ENCODE results near the gene MSI2.

The MSI2 gene

DNA sequence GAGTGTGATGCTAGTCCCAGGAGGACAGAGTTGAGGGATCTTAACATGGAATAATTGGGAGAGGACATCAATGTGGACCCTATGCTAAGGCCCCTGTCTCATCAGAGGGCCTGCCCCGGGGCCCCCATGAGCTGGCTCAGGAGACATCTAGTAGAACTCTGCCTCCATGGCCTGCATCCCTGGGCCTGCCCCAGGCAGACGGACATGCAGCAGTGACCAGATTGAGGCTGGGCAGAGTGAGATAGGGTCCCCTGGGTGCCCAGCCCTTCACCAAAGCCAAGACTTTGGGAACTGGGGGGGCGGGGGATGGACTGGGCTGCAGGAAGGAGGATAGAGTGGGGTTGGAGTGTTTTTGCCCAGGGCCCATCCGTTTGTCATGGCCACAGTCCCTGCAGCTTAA, 373.6 kb downstream of the MSI2 start:
- Mint-ChIP-seq H3K4me1 (peaks cover 46% of the 10 kb centered on the region), H3K4me3 (peak overlapping the region; percentile 18), H3K27me3 (no peaks in the 10 kb centered on the region), H3K27ac (peak overlapping the region; percentile 53), H3K9me3 (peaks cover 4% of the 10 kb centered on the region), H3K36me3 (peaks cover 26% of the 10 kb centered on the region)
- ATAC-seq (ENCODE audit: low read depth): no peak
- no peak for DNase-seq (ENCODE audit: low spot score in 2 of 2)

DNA sequence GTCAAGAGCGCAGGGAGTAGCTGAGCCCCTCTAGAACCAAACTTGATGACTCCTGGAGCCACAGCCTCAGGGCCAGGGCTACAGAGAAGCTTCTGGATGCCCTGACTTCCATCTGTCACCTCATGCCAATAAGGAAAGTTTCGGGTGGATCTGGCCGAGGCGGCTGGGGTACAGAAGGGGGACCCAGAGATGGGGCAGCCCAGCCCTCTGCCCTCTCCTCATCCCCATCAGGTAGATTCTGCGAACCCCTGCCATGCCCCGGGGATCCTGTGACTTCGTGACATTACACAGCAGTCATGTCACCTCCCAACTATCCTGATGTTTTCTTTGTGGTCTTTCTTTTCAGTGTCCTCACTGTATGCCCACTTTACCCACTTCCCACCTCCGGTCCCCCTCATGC, 374.4 kb downstream of the MSI2 start:
- no peak for ATAC-seq (ENCODE audit: low read depth)
- Mint-ChIP-seq H3K27ac (peak overlapping the region; percentile 22), H3K4me3 (no peak overlapping the region), H3K36me3 (peaks cover 26% of the 10 kb centered on the region), H3K27me3 (no peaks in the 10 kb centered on the region), H3K9me3 (peaks cover 4% of the 10 kb centered on the region), H3K4me1 (peaks cover 44% of the 10 kb centered on the region)
- DNase-seq (ENCODE audit: low spot score in 2 of 2): no peak

DNA sequence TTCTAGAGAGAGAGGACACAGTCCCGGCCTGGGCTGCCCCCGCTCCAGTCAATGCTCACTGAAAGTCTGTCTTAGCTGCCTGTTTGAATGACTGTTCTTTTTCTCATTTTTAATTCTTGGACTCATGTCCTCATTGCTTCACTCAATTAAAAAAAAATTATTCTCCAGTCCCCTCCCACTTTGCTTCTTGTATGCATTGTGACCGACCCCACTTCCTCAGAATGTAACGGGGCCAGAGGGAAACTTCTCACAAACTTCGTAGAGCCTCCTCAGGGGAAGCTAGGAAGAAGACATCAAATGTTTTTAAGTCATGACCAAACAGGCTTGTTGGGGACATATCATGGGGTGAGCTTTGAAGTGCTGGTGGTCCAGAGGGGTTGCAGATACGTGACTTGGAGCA, 375.5 kb downstream of the MSI2 start:
- no peak for DNase-seq (ENCODE audit: low spot score in 2 of 2)
- H3K27me3 Mint-ChIP-seq: no peaks in the 10 kb centered on the region
- peak overlapping the region; percentile 22 for H3K27ac Mint-ChIP-seq
- peaks cover 4% of the 10 kb centered on the region for H3K9me3 Mint-ChIP-seq
- ATAC-seq (ENCODE audit: low read depth): no peak
- H3K4me3 Mint-ChIP-seq: no peak overlapping the region
- H3K36me3 Mint-ChIP-seq: peaks cover 28% of the 10 kb centered on the region
- H3K4me1 Mint-ChIP-seq: peaks cover 52% of the 10 kb centered on the region

DNA sequence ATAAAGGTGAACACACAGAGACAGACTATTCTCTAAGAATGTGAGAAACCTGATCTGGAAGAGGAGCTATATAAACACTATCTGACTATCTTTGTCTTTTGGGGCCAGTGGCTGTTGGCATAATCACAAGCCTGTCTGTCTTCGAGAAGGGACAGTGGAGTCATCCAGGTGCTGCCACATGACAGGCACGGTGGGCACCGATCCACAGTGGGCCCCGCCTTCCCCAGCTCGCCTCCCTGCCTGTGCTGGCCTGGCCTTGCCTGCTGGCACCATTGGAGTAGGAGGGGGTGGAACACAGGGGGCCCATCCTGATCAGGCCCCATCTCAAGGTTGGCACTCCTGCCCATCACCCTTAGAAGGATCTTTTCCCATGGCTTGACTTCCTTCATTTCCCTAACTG, 376.0 kb downstream of the MSI2 start:
- peaks cover 4% of the 10 kb centered on the region for H3K9me3 Mint-ChIP-seq
- peaks cover 28% of the 10 kb centered on the region for H3K36me3 Mint-ChIP-seq
- no peak for DNase-seq (ENCODE audit: low spot score in 2 of 2)
- peak overlapping the region; percentile 22 for H3K27ac Mint-ChIP-seq
- H3K4me1 Mint-ChIP-seq: peaks cover 54% of the 10 kb centered on the region
- no peak overlapping the region for H3K4me3 Mint-ChIP-seq
- H3K27me3 Mint-ChIP-seq: no peaks in the 10 kb centered on the region
- ATAC-seq (ENCODE audit: low read depth): no peak

DNA sequence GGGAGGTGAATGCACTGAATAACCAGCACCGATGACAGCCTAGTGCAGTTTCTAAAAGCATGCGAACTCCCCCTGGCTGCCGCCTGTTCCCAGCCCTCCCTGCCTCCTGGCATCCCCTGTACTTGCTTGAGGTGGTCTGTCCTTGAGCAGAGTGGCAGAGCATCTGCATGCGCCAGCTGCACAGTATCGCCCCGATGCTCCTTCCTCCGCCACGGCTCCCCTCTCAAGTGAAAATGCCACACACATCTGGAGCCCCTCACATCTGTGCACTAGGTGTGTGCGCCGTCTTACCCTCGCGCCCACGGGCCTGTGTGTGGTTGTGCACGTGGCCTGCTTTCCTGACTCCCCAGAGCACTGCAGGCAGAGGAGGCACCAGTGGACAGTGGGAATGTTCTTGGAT, 376.9 kb downstream of the MSI2 start:
- DNase-seq (ENCODE audit: low spot score in 2 of 2) (no peak), ATAC-seq (ENCODE audit: low read depth) (no peak)
- Mint-ChIP-seq H3K36me3 (peaks cover 26% of the 10 kb centered on the region), H3K27ac (peak overlapping the region; percentile 78), H3K9me3 (peaks cover 4% of the 10 kb centered on the region), H3K27me3 (no peaks in the 10 kb centered on the region), H3K4me3 (no peak overlapping the region), H3K4me1 (peaks cover 53% of the 10 kb centered on the region)

DNA sequence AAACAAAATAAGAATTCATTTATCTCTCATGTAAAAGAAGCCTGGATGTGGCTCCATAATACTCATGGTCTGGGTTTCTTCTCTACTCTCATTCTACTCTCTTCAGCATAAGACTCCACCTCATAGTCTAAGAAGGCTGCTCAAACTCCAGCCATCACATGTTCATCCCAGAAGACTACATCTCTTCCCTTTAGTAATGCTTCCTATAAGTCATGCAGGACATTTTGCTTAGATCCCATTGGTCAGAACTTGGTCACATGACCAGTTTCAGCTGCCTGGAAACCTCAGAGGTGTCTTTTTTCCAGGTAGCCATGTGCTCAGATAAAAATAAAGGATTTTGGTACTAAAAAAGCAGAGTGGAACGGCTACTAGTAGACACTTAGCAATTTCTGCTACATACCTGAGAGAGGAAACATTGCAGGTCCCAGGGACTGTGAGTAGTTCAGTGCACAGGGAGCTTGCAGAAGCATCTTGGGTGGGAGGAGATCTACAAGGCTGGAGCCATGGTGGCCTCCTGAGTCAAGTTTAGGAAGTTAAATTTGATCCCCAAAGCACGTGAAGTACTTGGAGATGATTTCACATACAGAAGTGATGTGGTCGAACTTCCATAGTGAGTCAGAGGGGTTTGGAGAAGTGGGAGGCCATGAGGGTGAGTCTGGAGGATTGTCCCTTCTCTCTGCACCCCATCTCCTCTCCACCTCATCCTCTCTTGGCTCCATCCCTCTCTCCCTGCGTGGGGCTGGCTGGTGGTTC, 378.6 kb downstream of the MSI2 start:
- no peak for DNase-seq (ENCODE audit: low spot score in 2 of 2)
- no peak overlapping the region for H3K4me3 Mint-ChIP-seq
- no peak overlapping the region for H3K27ac Mint-ChIP-seq
- no peaks in the 10 kb centered on the region for H3K27me3 Mint-ChIP-seq
- H3K4me1 Mint-ChIP-seq: peaks cover 40% of the 10 kb centered on the region
- ATAC-seq (ENCODE audit: low read depth): no peak
- peaks cover 4% of the 10 kb centered on the region for H3K9me3 Mint-ChIP-seq
- H3K36me3 Mint-ChIP-seq: peaks cover 28% of the 10 kb centered on the region

DNA sequence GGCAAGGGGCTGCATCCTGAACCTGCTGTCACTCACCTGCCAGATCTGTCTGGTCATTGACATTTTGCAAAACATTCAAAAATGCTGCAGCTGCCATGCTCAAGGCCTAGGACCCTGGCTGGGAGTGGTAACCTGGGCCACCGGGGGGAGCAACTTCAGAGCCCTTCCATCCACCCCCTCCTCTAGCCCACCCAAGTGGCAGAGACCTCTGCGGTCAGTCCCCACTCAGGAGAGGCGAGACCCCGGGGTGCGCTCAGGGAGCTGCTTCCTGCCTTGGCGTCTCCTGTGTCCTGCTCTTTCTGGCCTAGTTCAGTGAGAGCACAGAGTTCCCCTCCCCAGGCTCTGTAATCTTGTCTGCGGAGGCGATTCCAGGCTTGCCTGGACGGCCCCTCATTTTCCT, 380.0 kb downstream of the MSI2 start:
- Mint-ChIP-seq H3K27ac (peak overlapping the region; percentile 74), H3K27me3 (no peaks in the 10 kb centered on the region), H3K4me1 (peaks cover 33% of the 10 kb centered on the region), H3K36me3 (peaks cover 32% of the 10 kb centered on the region), H3K9me3 (peaks cover 4% of the 10 kb centered on the region), H3K4me3 (no peak overlapping the region)
- no peak for ATAC-seq (ENCODE audit: low read depth)
- no peak for DNase-seq (ENCODE audit: low spot score in 2 of 2)

DNA sequence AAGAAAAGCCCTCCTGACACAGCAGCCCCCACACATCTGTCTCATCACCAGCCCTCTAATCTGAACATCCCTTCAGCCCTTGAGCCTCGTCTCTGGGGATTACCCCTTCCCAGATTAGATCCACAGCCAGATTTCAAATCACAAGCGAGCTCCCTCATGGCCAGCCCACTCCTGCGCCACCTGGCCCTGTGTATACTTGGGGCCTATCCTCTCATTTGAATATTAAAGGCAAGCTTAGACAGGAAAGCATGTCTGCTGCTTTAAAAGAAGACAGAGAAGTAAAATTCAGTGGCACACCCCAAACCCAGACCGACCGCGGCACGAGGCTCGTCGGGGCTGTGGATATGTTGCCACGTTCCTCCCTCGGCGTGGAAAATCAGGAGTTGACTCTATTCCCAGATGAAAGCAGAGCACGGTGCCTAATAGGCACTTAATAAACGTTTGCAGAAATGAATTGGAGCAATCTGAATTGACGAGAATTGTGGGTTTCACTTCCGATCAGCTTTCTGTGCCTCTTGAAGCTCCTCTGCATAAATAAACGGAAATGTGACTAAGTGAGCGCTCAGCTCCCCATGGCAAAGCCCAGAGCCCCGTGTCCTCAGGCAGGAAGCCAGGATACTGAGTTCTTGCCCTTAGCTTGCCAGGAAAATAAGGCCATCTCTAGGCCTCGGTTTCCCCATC, 380.8 kb downstream of the MSI2 start:
- DNase-seq (ENCODE audit: low spot score in 2 of 2) (peak in 1 of 2 donors; percentile 18), ATAC-seq (ENCODE audit: low read depth) (peak; percentile 87)
- Mint-ChIP-seq H3K27me3 (no peaks in the 10 kb centered on the region), H3K27ac (peak overlapping the region; percentile 74), H3K36me3 (peaks cover 32% of the 10 kb centered on the region), H3K4me3 (peak overlapping the region; percentile 84), H3K9me3 (peaks cover 4% of the 10 kb centered on the region), H3K4me1 (peaks cover 28% of the 10 kb centered on the region)

DNA sequence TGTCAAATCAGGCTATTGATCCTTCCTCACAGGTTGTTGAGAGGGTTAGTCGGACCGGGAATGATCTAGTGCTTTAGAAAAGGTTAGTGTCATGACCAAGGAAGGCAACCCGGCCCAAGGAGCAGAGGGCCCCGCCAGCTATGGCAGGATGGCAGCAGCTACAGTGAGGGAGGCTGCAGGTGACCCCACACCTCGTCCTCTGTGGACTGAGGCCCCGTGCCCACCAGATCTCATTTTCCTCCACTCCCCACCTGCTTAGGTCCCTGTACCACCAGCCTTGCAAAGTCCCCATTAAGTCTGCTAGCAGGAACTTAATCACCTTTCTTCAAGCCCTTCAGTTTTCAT, 381.3 kb downstream of the MSI2 start:
- H3K27ac Mint-ChIP-seq: peak overlapping the region; percentile 74
- H3K36me3 Mint-ChIP-seq: peaks cover 27% of the 10 kb centered on the region
- peaks cover 4% of the 10 kb centered on the region for H3K9me3 Mint-ChIP-seq
- ATAC-seq (ENCODE audit: low read depth) (peak; percentile 4), DNase-seq (ENCODE audit: low spot score in 2 of 2) (no peak)
- H3K27me3 Mint-ChIP-seq: no peaks in the 10 kb centered on the region
- H3K4me3 Mint-ChIP-seq: peak overlapping the region; percentile 84
- H3K4me1 Mint-ChIP-seq: peaks cover 28% of the 10 kb centered on the region

DNA sequence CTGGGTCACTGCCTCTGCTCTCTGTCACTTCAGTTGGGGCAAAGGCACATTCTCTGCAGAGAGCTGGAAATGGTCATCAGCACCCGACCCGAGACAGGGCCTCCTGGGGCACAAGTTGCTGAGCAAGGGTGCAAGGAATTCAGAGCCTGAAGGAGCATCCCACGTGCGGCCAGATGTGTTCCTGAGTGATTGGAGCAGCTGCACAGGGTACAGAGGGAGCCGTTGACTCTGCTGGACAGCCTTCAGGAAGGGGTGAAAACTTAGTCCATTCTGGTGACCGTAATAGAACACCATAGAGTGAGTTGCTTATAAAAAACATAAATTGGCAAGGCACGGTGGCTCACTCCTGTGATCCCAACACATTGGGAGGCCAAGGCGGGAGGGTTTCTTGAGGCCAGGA, 382.0 kb downstream of the MSI2 start:
- Mint-ChIP-seq H3K27ac (no peak overlapping the region), H3K4me3 (no peak overlapping the region), H3K27me3 (no peaks in the 10 kb centered on the region), H3K36me3 (peaks cover 23% of the 10 kb centered on the region), H3K4me1 (peaks cover 28% of the 10 kb centered on the region), H3K9me3 (peaks cover 4% of the 10 kb centered on the region)
- ATAC-seq (ENCODE audit: low read depth) (no peak), DNase-seq (ENCODE audit: low spot score in 2 of 2) (no peak)

DNA sequence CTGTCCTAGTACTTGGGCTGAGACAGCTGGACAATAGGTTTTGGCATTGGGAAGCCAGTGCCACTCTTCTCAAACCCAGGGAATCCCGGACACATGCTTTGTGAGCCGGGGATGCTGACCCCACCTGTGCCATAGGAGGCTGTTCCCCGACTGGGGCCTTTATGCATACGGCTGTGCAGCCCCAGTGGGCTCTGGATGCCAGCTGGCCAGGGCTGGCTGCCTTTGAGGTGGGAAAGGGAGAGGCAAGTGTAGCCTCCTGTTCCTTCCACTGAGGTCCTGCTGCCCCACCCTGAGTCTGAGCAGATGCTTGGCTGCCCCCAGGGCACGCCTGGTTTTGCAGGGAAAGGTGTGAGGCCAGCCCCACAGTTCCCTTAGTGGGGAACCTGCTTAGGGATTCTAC, 383.1 kb downstream of the MSI2 start:
- H3K27me3 Mint-ChIP-seq: no peaks in the 10 kb centered on the region
- H3K9me3 Mint-ChIP-seq: peaks cover under 1% of the 10 kb centered on the region
- no peak for DNase-seq (ENCODE audit: low spot score in 2 of 2)
- H3K36me3 Mint-ChIP-seq: peaks cover 16% of the 10 kb centered on the region
- H3K4me3 Mint-ChIP-seq: no peak overlapping the region
- no peak overlapping the region for H3K27ac Mint-ChIP-seq
- peaks cover 27% of the 10 kb centered on the region for H3K4me1 Mint-ChIP-seq
- ATAC-seq (ENCODE audit: low read depth): no peak

DNA sequence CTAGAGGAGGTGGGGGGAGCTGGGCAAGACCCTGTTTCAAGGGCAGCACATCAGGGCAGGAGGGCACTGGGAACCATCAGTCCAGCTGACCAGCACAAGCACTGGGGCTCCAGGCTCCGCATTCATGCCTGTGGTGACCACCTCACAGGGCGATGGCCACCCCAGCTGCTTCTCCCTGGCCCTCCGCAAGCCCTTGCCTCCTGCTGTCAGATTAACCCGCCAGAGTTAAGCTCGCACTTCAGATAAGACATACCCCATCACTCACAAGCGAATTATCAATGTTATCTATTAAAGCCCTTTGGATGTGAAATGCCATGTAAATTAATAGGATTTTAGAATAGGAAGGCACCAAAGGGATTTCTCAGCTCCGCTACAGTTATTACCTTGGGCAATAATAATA, 383.8 kb downstream of the MSI2 start:
- Mint-ChIP-seq H3K36me3 (peaks cover 13% of the 10 kb centered on the region), H3K4me3 (no peak overlapping the region), H3K4me1 (peaks cover 26% of the 10 kb centered on the region), H3K27me3 (no peaks in the 10 kb centered on the region), H3K27ac (peak overlapping the region; percentile 31), H3K9me3 (no peaks in the 10 kb centered on the region)
- ATAC-seq (ENCODE audit: low read depth) (no peak), DNase-seq (ENCODE audit: low spot score in 2 of 2) (no peak)

DNA sequence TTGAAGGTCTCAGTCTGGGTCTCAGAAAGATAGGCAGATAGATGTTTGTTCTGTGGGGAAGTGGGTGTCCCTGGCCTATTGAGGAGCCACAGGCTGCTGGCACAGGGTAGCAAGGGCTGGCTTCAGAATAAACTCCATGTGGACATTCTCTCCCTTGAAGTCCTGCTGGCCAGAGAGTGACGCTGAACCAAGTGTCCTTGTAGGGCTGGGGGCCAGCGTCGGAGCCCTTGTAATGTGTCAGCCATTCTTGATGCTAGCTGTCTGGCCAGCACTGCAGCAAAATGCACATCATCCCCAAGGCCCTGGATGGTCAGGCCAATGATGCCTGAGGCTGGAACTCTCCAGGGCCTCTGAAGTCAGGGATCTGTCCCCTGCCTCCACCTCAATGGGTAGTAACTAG, 385.4 kb downstream of the MSI2 start:
- Mint-ChIP-seq H3K4me3 (no peak overlapping the region), H3K4me1 (peaks cover 18% of the 10 kb centered on the region), H3K27me3 (no peaks in the 10 kb centered on the region), H3K36me3 (peaks cover 11% of the 10 kb centered on the region), H3K9me3 (no peaks in the 10 kb centered on the region), H3K27ac (no peak overlapping the region)
- DNase-seq (ENCODE audit: low spot score in 2 of 2) (no peak), ATAC-seq (ENCODE audit: low read depth) (no peak)

DNA sequence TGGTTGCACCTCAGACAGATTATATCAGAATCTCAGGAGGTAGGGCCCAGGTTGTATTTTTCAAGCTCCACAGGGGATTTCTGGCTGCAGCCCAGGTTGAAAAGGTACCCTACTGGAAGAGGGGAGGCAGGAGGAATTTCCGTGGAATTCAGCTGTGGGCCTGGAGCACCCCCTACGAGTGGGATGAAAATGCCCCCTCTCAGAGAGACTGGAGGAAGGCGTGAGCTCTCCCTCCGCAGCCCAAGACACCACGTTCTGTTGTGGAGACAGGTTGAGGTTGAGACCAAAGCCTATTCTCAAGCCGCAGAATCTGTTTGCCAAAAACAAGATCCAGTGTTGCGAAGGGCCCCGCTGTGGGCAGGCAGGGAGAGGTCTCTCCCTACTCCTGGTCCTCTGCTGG, 386.7 kb downstream of the MSI2 start:
- peaks cover 11% of the 10 kb centered on the region for H3K36me3 Mint-ChIP-seq
- ATAC-seq (ENCODE audit: low read depth) (no peak), DNase-seq (ENCODE audit: low spot score in 2 of 2) (no peak)
- no peak overlapping the region for H3K27ac Mint-ChIP-seq
- H3K4me3 Mint-ChIP-seq: no peak overlapping the region
- H3K27me3 Mint-ChIP-seq: no peaks in the 10 kb centered on the region
- H3K4me1 Mint-ChIP-seq: peaks cover 6% of the 10 kb centered on the region
- H3K9me3 Mint-ChIP-seq: no peaks in the 10 kb centered on the region

DNA sequence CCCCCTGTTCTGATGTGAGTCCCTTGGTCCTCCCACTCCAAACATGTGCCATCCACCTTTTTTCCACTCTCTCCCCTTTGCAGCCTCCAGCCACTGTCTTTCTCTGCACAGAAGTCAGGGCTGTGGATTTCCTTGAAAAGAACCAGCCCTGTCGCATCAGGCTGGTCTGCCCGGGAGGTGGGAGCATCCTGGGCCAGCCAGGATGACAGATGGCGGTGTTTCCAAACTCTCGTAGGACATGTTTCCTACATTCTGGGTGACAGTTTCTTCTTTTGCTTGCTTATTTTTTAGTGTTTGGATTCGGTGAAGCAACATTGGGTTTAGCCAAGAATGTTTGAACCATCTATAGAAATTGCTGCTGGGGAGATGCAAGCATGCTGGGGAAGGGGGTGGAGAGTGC, 388.0 kb downstream of the MSI2 start:
- peaks cover 8% of the 10 kb centered on the region for H3K36me3 Mint-ChIP-seq
- ATAC-seq (ENCODE audit: low read depth) (no peak), DNase-seq (ENCODE audit: low spot score in 2 of 2) (no peak)
- H3K4me3 Mint-ChIP-seq: no peak overlapping the region
- H3K27me3 Mint-ChIP-seq: no peaks in the 10 kb centered on the region
- H3K9me3 Mint-ChIP-seq: no peaks in the 10 kb centered on the region
- H3K27ac Mint-ChIP-seq: no peak overlapping the region
- peaks cover 4% of the 10 kb centered on the region for H3K4me1 Mint-ChIP-seq

All from memory B cell (primary cell).